Ectodermal cell (in vitro differentiated cells): ENCODE results near the gene AGAP2.
"Not testable (repeated sequence)": the region's sequence is repeated elsewhere in the genome, so short reads cannot be mapped to it uniquely, and the experiment has no call there.

Source experiments
- H3K27ac ChIP-seq: 2 replicates; pipeline ENCODE4 v1.7.0; 2013; ENCODE audit warnings: mild to moderate bottlenecking, low read depth, low read length; ENCODE audit not compliant: insufficient read depth, poor library complexity, severe bottlenecking
- H3K27me3 ChIP-seq: 2 replicates; pipeline ENCODE4 v1.7.0; 2013; ENCODE audit warnings: mild to moderate bottlenecking, low read length; ENCODE audit not compliant: insufficient read depth, control insufficient read depth, poor library complexity, severe bottlenecking
- H3K36me3 ChIP-seq: one replicate; pipeline ENCODE4 v1.7.0; 2013; ENCODE audit warnings: low read length; ENCODE audit not compliant: control insufficient read depth, insufficient read depth
- H3K4me1 ChIP-seq: one replicate; pipeline ENCODE4 v1.7.0; 2013; ENCODE audit warnings: low read length; ENCODE audit not compliant: control insufficient read depth, insufficient read depth
- H3K4me3 ChIP-seq: 2 replicates; pipeline ENCODE4 v1.7.0; 2013; ENCODE audit warnings: low read depth, low read length, control low read depth; ENCODE audit not compliant: insufficient read depth
- H3K9me3 ChIP-seq: 2 replicates; pipeline ENCODE4 v1.7.0; 2013; ENCODE audit warnings: mild to moderate bottlenecking, low read length, moderate library complexity; ENCODE audit not compliant: control insufficient read depth
- WGBS, 2 experiments: methylation state at CpG; one replicate each; pipeline ENCODE4 v1.1.7; 2013; ENCODE audit warnings: missing lambda C conversion rate in 2 of 2; 5-methylcytosine and 5-hydroxymethylcytosine counted together

The AGAP2 gene

GRCh38 chr12:57717846-57718640, 20.5 kb downstream of the AGAP2 start:
- Histone ChIP-seq H3K27me3 (no peaks in the 10 kb centered on the region), H3K9me3 (no peaks in the 10 kb centered on the region), H3K27ac (no peak overlapping the region), H3K36me3 (peaks cover 16% of the 10 kb centered on the region), H3K4me3 (no peak overlapping the region), H3K4me1 (no peaks in the 10 kb centered on the region)
- 94 to 96% methylated on average over 22 of the region's 22 CpGs for WGBS, 2 experiments

DNA sequence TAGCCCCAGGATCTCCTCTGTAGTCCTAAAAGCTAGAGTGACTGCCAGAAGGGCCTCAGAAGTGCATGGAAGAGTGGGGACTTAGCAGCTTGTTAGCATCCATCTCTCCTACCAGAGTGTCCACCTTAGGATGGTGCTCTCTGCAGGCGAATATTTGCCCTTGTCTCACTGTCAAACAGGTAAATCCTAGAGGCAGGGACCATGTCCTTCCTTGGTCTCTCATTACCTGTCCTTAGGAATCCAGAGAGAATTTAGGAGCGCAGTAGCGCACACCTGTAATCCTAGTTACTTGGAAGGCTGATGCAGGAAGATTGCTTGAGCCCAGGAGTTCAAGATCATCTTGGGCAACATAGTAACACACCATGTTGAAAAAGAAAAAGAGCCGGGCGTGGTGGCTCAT, 21.4 kb downstream of the AGAP2 start:
- Histone ChIP-seq H3K36me3 (peaks cover 16% of the 10 kb centered on the region), H3K4me1 (no peaks in the 10 kb centered on the region), H3K27ac (no peak overlapping the region), H3K4me3 (no peak overlapping the region), H3K9me3 (no peaks in the 10 kb centered on the region), H3K27me3 (no peaks in the 10 kb centered on the region)
- WGBS, 2 experiments, result 91 to 95% methylated on average over 5 of the region's 5 CpGs

DNA sequence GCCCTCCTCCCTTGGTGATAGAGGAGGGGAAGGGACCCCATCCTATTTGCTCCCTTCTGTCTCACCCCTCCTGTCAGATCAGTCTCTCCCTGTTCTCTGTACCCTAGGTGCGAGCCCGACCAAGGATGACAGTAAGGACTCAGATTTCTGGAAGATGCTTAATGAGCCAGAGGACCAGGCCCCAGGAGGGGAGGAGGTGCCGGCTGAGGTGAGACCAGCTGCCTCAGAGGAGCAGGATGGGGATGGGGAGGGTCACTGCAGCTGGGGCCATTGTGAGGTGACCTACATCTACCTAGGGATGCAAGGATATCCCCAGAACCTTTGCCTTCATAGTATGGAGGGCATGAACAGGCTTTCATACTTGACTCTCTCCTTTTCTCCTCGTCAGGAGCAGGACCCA, 22.2 kb downstream of the AGAP2 start:
- Histone ChIP-seq H3K36me3 (peaks cover 16% of the 10 kb centered on the region), H3K4me3 (no peak overlapping the region), H3K27ac (no peak overlapping the region), H3K4me1 (no peaks in the 10 kb centered on the region), H3K9me3 (no peaks in the 10 kb centered on the region), H3K27me3 (no peaks in the 10 kb centered on the region)
- WGBS, 2 experiments, result 94% methylated on average over 4 of the region's 4 CpGs

- WGBS, 2 experiments, result 94 to 95% methylated on average over 12 of the region's 12 CpGs
- Histone ChIP-seq H3K9me3 (no peaks in the 10 kb centered on the region), H3K27ac (no peak overlapping the region), H3K27me3 (no peaks in the 10 kb centered on the region), H3K4me3 (no peak overlapping the region), H3K4me1 (no peaks in the 10 kb centered on the region), H3K36me3 (peaks cover 16% of the 10 kb centered on the region)
Observed at GRCh38 chr12:57715786-57716185, 22.8 kb downstream of the AGAP2 start.

DNA sequence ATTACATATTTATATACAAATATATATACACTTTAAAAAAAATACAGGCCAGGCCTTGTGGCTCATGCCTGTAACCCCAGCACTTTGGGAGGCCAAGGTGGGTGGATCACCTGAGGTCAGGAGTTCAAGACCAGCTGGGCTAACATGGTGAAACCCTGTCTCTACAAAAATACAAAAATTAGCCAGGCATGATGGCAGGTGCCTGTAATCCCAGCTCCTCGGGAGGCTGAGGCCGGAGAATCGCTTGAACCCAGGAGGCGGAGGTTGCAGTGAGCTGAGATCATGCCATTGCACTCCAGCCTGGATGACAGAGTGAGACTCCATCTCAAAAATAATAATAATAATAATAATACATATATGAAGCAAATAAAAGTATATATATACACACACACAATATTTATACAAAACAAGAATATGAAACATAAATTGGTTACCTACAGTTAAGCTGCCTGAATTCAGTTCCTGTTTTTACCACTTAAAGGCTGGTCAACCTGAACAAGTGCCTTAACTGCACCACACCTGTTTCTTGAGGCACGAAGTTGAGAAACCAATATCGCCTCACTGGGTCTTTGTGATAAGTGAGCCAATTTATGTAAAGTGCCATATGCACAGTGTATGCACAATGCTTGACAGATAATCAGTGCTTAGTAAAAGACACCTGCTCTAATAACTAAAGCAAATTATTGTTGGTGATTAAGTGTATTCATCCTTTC, 23.4 kb downstream of the AGAP2 start:
- 96 to 97% methylated on average over 6 of the region's 6 CpGs for WGBS, 2 experiments
- not testable (repeated sequence) for H3K9me3 ChIP-seq, H3K4me1 ChIP-seq, H3K27me3 ChIP-seq, H3K4me3 ChIP-seq, H3K27ac ChIP-seq
- H3K36me3 ChIP-seq, result peaks cover 16% of the 10 kb centered on the region

GRCh38 chr12:57713209-57713608, 25.3 kb downstream of the AGAP2 start:
- no peak overlapping the region for H3K4me3 ChIP-seq
- peaks cover 7% of the 10 kb centered on the region for H3K36me3 ChIP-seq
- WGBS, 2 experiments, result 82 to 88% methylated on average over 5 of the region's 5 CpGs
- no peaks in the 10 kb centered on the region for H3K27me3 ChIP-seq
- no peaks in the 10 kb centered on the region for H3K4me1 ChIP-seq
- no peaks in the 10 kb centered on the region for H3K9me3 ChIP-seq
- no peak overlapping the region for H3K27ac ChIP-seq

DNA sequence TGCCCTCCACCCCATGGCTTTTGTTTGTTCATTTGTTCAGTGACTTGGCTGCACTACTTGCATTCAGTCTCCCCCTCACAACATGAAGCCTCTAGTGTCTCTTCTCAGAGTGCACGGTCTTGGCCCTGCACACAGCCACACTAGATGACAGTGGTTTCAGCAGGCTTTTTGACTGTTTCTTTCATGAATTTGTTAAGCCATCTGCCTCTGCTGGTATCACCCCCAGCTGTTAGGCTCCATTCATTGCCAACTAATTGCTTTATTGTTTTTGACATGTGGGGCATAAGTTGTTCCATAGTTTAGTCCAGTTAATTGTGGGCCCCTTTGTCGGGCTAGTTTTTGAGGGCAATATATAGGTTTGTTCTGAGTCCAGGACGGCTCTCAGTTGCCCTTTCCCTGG, 25.8 kb downstream of the AGAP2 start:
- Histone ChIP-seq H3K9me3 (no peaks in the 10 kb centered on the region), H3K27me3 (no peaks in the 10 kb centered on the region), H3K36me3 (peaks cover 2% of the 10 kb centered on the region), H3K4me3 (no peak overlapping the region), H3K27ac (no peak overlapping the region), H3K4me1 (no peaks in the 10 kb centered on the region)
- 88 to 89% methylated on average over 3 of the region's 3 CpGs for WGBS, 2 experiments

GRCh38 chr12:57708296-57708695, 30.2 kb downstream of the AGAP2 start:
- WGBS, 2 experiments, result 83 to 93% methylated on average over 2 of the region's 2 CpGs
- no peak overlapping the region for H3K4me3 ChIP-seq
- H3K4me1 ChIP-seq, result no peaks in the 10 kb centered on the region
- no peaks in the 10 kb centered on the region for H3K9me3 ChIP-seq
- no peaks in the 10 kb centered on the region for H3K27me3 ChIP-seq
- H3K27ac ChIP-seq, result no peak overlapping the region
- no peaks in the 10 kb centered on the region for H3K36me3 ChIP-seq

DNA sequence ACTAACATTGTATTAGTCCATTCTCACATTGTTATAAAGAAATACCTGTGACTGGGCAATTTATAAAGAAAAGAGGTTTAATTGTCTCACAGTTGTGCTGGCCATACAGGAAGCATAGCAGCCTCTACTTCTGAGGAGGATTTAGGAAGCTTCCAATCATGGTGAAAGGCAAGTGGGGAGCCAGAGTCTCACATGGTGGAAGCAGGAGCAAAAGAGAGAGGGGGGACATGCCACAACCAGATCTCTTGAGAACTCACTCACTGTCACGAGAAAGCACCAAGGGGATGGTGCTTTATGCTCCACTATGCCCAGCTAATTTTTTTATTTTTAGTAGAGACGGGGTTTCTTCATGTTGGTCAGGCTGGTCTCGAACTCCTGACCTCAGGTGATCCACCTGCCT, 31.3 kb downstream of the AGAP2 start:
- Histone ChIP-seq H3K27ac (no peak overlapping the region), H3K4me3 (no peak overlapping the region), H3K4me1 (no peaks in the 10 kb centered on the region), H3K36me3 (no peaks in the 10 kb centered on the region), H3K9me3 (no peaks in the 10 kb centered on the region), H3K27me3 (no peaks in the 10 kb centered on the region)
- WGBS, 2 experiments, result 92 to 97% methylated on average over 3 of the region's 3 CpGs

DNA sequence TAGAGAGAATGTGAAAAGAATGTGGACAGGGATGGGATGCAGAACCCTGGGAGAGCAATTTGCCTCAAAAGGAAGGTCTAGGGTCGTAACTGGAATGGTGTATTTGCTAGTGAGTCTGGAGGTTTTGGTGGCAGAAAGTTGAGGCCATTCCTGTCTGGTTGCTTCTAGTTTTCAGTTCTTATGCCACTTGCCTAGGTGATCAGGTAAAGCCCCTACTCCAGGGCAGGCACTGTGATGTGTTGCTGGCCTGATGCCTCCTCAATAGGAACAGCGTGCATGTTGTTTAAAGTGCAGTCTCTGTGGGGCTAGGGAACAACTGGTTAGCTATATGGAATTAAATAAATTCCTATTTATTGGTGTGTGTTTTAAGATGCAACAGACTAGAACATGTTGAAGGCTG, 38.2 kb downstream of the AGAP2 start:
- H3K4me1 ChIP-seq, result no peaks in the 10 kb centered on the region
- no peak overlapping the region for H3K27ac ChIP-seq
- no peaks in the 10 kb centered on the region for H3K27me3 ChIP-seq
- WGBS, 2 experiments, result 93 to 95% methylated on average over 2 of the region's 2 CpGs
- H3K4me3 ChIP-seq, result no peak overlapping the region
- H3K36me3 ChIP-seq, result peaks cover 6% of the 10 kb centered on the region
- H3K9me3 ChIP-seq, result no peaks in the 10 kb centered on the region
